HepG2 (cell line): ENCODE measurements around the gene UBL4B. TPM values are rescaled to one million over a fixed set of nuclear protein-coding genes. Genes with fewer than 3 reads are reported as not detected.

Source experiments
- ATAC-seq: fragments of 200-7000 bp; cut with Tn5 transposase; 3 replicates; pipeline ENCODE4 v1.9.1; 2020; ENCODE audit warnings: mild to moderate bottlenecking, moderate library complexity
- BruUV-seq: library from RNA; stranded (reverse); fragments of 400-500 nt; replicated peaks from 2 replicates; lab custom pipeline; 2021; lab: Mats Ljungman, UMichigan
- CTCF ChIA-PET: fragments of 300-600 bp; formaldehyde crosslinking; extraction: SDS; loops from one replicate; lab custom pipeline; 2021; ENCODE audit warnings: low total read pairs, inconsistent platforms, low intra/inter-chr PET ratio; lab: Yijun Ruan, JAX
- POLR2A ChIA-PET: fragments of 350-600 bp; sonication (Branson Sonifier 250); formaldehyde crosslinking; loops from one replicate; lab custom pipeline; 2020; ENCODE audit warnings: antibody characterized with exemption, inconsistent platforms; lab: Yijun Ruan, JAX
- DNase-seq: peaks from one replicate; pipeline ENCODE4 v3.0.0-alpha.2; 2015; ENCODE audit warnings: low spot score
- FAIRE-seq: peaks from 3 replicates; lab custom pipeline; 2011; peaks lifted over from hg19 to GRCh38; lab: Jason Lieb, UNC
- H2AFZ ChIP-seq: one replicate; pipeline ENCODE4 v1.6.1; 2011; ENCODE audit warnings: low read length, inconsistent platforms
- H3K27ac ChIP-seq: fragments of 300-600 bp; 3 replicates; pipeline ENCODE4 v1.8.0; 2011; ENCODE audit warnings: mixed run types, mild to moderate bottlenecking, mixed read lengths, low read length, inconsistent platforms; ENCODE audit not compliant: insufficient read depth; ENCODE audit errors: extremely low read length
- H3K27me3 ChIP-seq, 2 experiments: fragments of 200-600 bp in 1 of 2; 2 replicates in 1 of 2; 3 replicates in 1 of 2; pipeline versions ENCODE4 v1.6.0 to v1.8.0; 2011; ENCODE audit warnings: low read length in 2 of 2, mild to moderate bottlenecking in 2 of 2, moderate library complexity in 2 of 2, inconsistent platforms in 1 of 2; ENCODE audit not compliant: insufficient read depth in 2 of 2, control insufficient read depth in 1 of 2
- H3K36me3 ChIP-seq, 2 experiments: fragments of 200-600 bp in 1 of 2; replicated peaks in 1 of 2; 2 replicates in 1 of 2; 3 replicates in 1 of 2; pipeline versions ENCODE4 v1.5.1 to v1.8.0; 2011; ENCODE audit warnings: low read length in 2 of 2, inconsistent platforms in 1 of 2; ENCODE audit not compliant: insufficient read depth in 2 of 2, control insufficient read depth in 1 of 2
- H3K4me1 ChIP-seq: 2 replicates; pipeline ENCODE4 v1.5.1; 2012; ENCODE audit warnings: low read length, inconsistent platforms; ENCODE audit not compliant: insufficient read depth
- H3K4me2 ChIP-seq: 2 replicates; pipeline ENCODE4 v1.6.0; 2011; ENCODE audit warnings: low read depth, low read length, inconsistent platforms
- H3K4me3 ChIP-seq, 3 experiments: fragments of 200-600 bp in 1 of 3; sonication (generic), shearing (Covaris generic) in 1 of 3; replicated peaks in 1 of 3; 2 replicates each; pipeline ENCODE4 v1.5.1; 2011 to 2016; ENCODE audit warnings: low read length in 3 of 3, inconsistent platforms in 2 of 3, low read depth in 2 of 3, mild to moderate bottlenecking in 2 of 3, control low read depth in 1 of 3, mixed read lengths in 1 of 3; ENCODE audit not compliant: insufficient read depth in 1 of 3
- H3K79me2 ChIP-seq: one replicate; pipeline ENCODE4 v1.6.1; 2011; ENCODE audit warnings: low read length, inconsistent platforms; ENCODE audit not compliant: insufficient read depth
- H3K9ac ChIP-seq: 2 replicates; pipeline ENCODE4 v1.6.0; 2011; ENCODE audit warnings: mild to moderate bottlenecking, low read depth, low read length, inconsistent platforms; ENCODE audit not compliant: insufficient read depth
- H3K9me3 ChIP-seq: 2 replicates; pipeline ENCODE4 v1.5.1; 2012; ENCODE audit warnings: mild to moderate bottlenecking, low read length
- H4K20me1 ChIP-seq: 2 replicates; pipeline ENCODE4 v1.6.0; 2011; ENCODE audit warnings: inconsistent platforms, mild to moderate bottlenecking, low read length, moderate library complexity; ENCODE audit not compliant: insufficient read depth
- CC2D1A ChIP-seq: sonication (generic); formaldehyde crosslinking; IDR thresholded peaks from 2 replicates; pipeline ENCODE4 v1.8.1; 2023; ENCODE audit warnings: mild to moderate bottlenecking, missing genetic modification reagents
- HNRNPH1 ChIP-seq: fragments of 200-400 bp; formaldehyde crosslinking; optimal IDR thresholded peaks from 2 replicates; pipeline ENCODE3; 2017; ENCODE audit warnings: mild to moderate bottlenecking, low read depth, low read length
- MED13 ChIP-seq: sonication (generic); formaldehyde crosslinking; IDR thresholded peaks from 2 replicates; pipeline ENCODE4 v1.5.0; 2020; ENCODE audit warnings: missing genetic modification reagents
- MIER2 ChIP-seq: IDR thresholded peaks from 2 replicates; pipeline ENCODE4 v1.6.1; 2016; ENCODE audit warnings: missing biosample characterization, missing genetic modification reagents
- SIX4 ChIP-seq: sonication (generic); formaldehyde crosslinking; IDR thresholded peaks from 2 replicates; pipeline ENCODE4 v1.4.0; 2020; ENCODE audit warnings: missing genetic modification reagents
- ZBTB20 ChIP-seq: sonication (generic); formaldehyde crosslinking; IDR thresholded peaks from 2 replicates; pipeline ENCODE4 v1.8.1; 2023; ENCODE audit warnings: missing genetic modification reagents, low read depth, mild to moderate bottlenecking, borderline replicate concordance
- ZNF124 ChIP-seq: sonication (generic); formaldehyde crosslinking; IDR thresholded peaks from 2 replicates; pipeline ENCODE4 v1.4.0; 2020; ENCODE audit warnings: missing genetic modification reagents
- ZNF326 ChIP-seq: sonication (generic); formaldehyde crosslinking; IDR thresholded peaks from 2 replicates; pipeline ENCODE4 v1.4.0; 2020; ENCODE audit warnings: missing genetic modification reagents, borderline replicate concordance
- ZNF460 ChIP-seq: sonication (generic); formaldehyde crosslinking; IDR thresholded peaks from 2 replicates; pipeline ENCODE4 v1.5.1; 2020; ENCODE audit warnings: missing genetic modification reagents, mild to moderate bottlenecking, borderline replicate concordance
- ZNF746 ChIP-seq: sonication (generic); formaldehyde crosslinking; IDR thresholded peaks from 2 replicates; pipeline ENCODE4 v1.8.0; 2022; ENCODE audit warnings: mild to moderate bottlenecking, missing genetic modification reagents
- ZZZ3 ChIP-seq: sonication (generic); formaldehyde crosslinking; IDR thresholded peaks from 2 replicates; pipeline ENCODE4 v1.4.0; 2020; ENCODE audit warnings: missing genetic modification reagents, mild to moderate bottlenecking, borderline replicate concordance
- WGBS: methylation state at CpG from one replicate; pipeline ENCODE4 v1.1.6; 2017; ENCODE audit warnings: low lambda C conversion rate; 5-methylcytosine and 5-hydroxymethylcytosine counted together
- in situ Hi-C: cut with HindIII; loops from 2 replicates; pipeline ENCODE4 v1.10.0; 2017; ENCODE audit warnings: low pct_unique_long_range_greater_than_20kb; ENCODE audit not compliant: extremely low pct_ligation_motif_present
- intact Hi-C: fragments of 100-400 bp; cut with micrococcal nuclease; formaldehyde crosslinking; loops from one replicate; pipeline ENCODE4 v1.10.0; 2022; ENCODE audit not compliant: unreplicated experiment
- polyA plus RNA-seq, 8 experiments: library from polyadenylated mRNA; depleted of rRNA in 3 of 8; stranded (reverse) in 7 of 8; unstranded in 1 of 8; fragments of >200 nt; fragmentation: Illumina TruSeq in 4 of 8; extraction: Trizol in 4 of 8; gene quantifications; 2 replicates each; pipeline versions ENCODE4 v1.2.1 to v1.2.3, GENCODE V29; 2011 to 2016; ENCODE audit warnings: low read depth in 4 of 8, missing spikeins in 1 of 8, mixed read lengths in 1 of 8; ENCODE audit not compliant: insufficient read depth in 1 of 8
- total RNA-seq, 5 experiments: library from RNA; depleted of rRNA; stranded (reverse); fragments of >200 nt; fragmentation: Illumina TruSeq; extraction: Trizol; gene quantifications; 2 replicates each; pipeline ENCODE4 v1.2.3, GENCODE V29; 2016; ENCODE audit warnings: low read depth in 1 of 5
- TF ChIP-seq, protein P1 (sequence below): sonication (generic); formaldehyde crosslinking; IDR thresholded peaks from 2 replicates; pipeline ENCODE4 v1.4.0; 2020; ENCODE audit warnings: missing genetic modification reagents, mild to moderate bottlenecking, borderline replicate concordance
- TF ChIP-seq, protein P2 (sequence below): sonication (generic); formaldehyde crosslinking; IDR thresholded peaks from 2 replicates; pipeline ENCODE4 v1.8.1; 2023; ENCODE audit warnings: mild to moderate bottlenecking, missing genetic modification reagents
- TF ChIP-seq, protein P3 (sequence below): sonication (generic); formaldehyde crosslinking; IDR thresholded peaks from 2 replicates; pipeline ENCODE4 v1.4.0; 2020; ENCODE audit warnings: missing genetic modification reagents, borderline replicate concordance
- TF ChIP-seq, protein P4 (sequence below): sonication (generic); formaldehyde crosslinking; IDR thresholded peaks from 2 replicates; pipeline ENCODE4 v1.5.1; 2020; ENCODE audit warnings: missing genetic modification reagents, mild to moderate bottlenecking, borderline replicate concordance

Gene UBL4B
- total and polyA plus RNA-seq, 2 of the 13 experiments (the other 11 are each of a cell fraction or from before 2014, with no cell fraction given) = not detected

DNA sequence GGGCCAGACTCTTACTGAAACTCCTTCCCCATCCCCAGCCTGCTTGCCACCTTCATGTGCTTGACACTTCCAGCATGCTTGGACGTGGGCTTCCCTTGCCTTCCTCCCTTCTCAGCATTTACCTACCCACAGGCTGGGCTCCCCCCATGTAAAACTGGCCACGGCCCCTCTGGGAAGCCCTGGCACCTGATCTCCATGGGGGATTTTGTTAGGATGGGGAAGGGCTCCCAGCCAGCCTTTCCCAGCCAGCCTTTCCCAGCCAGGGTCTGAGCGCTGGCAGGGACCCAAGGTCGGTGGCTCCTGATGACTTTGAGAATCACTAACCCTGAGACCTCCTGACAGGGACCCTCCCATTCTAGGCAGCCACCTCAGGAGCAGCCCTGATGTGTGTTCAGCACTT lies 48.5 kb upstream of the UBL4B start:
- BruUV-seq = no TSS peak
- Histone ChIP-seq H3K79me2 (no peaks in the 10 kb centered on the region), H3K27ac (no peak overlapping the region), H2AFZ (no peak overlapping the region), H4K20me1 (no peaks in the 10 kb centered on the region), H3K36me3 (peaks cover 0 to 1% of the 10 kb centered on the region in 2 experiments; a peak in 1 of 5 replicates), H3K4me2 (no peak overlapping the region), H3K9me3 (no peaks in the 10 kb centered on the region), H3K4me1 (peaks cover 9% of the 10 kb centered on the region), H3K9ac (no peak overlapping the region), H3K4me3 (no peak overlapping the region), H3K27me3 (no peaks in the 10 kb centered on the region; a peak in 2 of 5 replicates)
- FAIRE-seq = no peak
- CTCF ChIA-PET = no interaction called here
- 35% methylated on average over 3 of the region's 4 CpGs for WGBS
- in situ Hi-C loops = no loop called here
- intact Hi-C loops = no loop called here
- POLR2A ChIA-PET = interaction anchor here (1.5 kb wide), 1 partner anchor 14 kb away, joined by 3 read pairs; no protein-coding TSS in a partner anchor
- no peak for ATAC-seq
- DNase-seq = no peak
- TF ChIP-seq ZNF460 (CRISPR knock-in tag) = no peak
- TF ChIP-seq ZNF746 (CRISPR knock-in tag) = no peak
- TF ChIP-seq ZNF326 = no peak
- TF ChIP-seq, protein P1, sequence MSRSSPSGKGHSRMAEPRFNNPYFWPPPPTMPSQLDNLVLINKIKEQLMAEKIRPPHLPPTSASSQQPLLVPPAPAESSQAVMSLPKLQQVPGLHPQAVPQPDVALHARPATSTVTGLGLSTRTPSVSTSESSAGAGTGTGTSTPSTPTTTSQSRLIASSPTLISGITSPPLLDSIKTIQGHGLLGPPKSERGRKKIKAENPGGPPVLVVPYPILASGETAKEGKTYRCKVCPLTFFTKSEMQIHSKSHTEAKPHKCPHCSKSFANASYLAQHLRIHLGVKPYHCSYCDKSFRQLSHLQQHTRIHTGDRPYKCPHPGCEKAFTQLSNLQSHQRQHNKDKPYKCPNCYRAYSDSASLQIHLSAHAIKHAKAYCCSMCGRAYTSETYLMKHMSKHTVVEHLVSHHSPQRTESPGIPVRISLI (CRISPR knock-in tag) = no peak
- TF ChIP-seq, protein P2, sequence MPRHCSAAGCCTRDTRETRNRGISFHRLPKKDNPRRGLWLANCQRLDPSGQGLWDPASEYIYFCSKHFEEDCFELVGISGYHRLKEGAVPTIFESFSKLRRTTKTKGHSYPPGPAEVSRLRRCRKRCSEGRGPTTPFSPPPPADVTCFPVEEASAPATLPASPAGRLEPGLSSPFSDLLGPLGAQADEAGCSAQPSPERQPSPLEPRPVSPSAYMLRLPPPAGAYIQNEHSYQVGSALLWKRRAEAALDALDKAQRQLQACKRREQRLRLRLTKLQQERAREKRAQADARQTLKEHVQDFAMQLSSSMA (CRISPR knock-in tag) = no peak
- TF ChIP-seq ZZZ3 (CRISPR knock-in tag) = no peak
- TF ChIP-seq SIX4 (CRISPR knock-in tag) = no peak
- TF ChIP-seq MIER2 (CRISPR knock-in tag) = no peak
- TF ChIP-seq, protein P3, sequence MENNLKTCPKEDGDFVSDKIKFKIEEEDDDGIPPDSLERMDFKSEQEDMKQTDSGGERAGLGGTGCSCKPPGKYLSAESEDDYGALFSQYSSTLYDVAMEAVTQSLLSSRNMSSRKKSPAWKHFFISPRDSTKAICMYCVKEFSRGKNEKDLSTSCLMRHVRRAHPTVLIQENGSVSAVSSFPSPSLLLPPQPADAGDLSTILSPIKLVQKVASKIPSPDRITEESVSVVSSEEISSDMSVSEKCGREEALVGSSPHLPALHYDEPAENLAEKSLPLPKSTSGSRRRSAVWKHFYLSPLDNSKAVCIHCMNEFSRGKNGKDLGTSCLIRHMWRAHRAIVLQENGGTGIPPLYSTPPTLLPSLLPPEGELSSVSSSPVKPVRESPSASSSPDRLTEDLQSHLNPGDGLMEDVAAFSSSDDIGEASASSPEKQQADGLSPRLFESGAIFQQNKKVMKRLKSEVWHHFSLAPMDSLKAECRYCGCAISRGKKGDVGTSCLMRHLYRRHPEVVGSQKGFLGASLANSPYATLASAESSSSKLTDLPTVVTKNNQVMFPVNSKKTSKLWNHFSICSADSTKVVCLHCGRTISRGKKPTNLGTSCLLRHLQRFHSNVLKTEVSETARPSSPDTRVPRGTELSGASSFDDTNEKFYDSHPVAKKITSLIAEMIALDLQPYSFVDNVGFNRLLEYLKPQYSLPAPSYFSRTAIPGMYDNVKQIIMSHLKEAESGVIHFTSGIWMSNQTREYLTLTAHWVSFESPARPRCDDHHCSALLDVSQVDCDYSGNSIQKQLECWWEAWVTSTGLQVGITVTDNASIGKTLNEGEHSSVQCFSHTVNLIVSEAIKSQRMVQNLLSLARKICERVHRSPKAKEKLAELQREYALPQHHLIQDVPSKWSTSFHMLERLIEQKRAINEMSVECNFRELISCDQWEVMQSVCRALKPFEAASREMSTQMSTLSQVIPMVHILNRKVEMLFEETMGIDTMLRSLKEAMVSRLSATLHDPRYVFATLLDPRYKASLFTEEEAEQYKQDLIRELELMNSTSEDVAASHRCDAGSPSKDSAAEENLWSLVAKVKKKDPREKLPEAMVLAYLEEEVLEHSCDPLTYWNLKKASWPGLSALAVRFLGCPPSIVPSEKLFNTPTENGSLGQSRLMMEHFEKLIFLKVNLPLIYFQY = no peak
- no peak for TF ChIP-seq MED13
- TF ChIP-seq, protein P4, sequence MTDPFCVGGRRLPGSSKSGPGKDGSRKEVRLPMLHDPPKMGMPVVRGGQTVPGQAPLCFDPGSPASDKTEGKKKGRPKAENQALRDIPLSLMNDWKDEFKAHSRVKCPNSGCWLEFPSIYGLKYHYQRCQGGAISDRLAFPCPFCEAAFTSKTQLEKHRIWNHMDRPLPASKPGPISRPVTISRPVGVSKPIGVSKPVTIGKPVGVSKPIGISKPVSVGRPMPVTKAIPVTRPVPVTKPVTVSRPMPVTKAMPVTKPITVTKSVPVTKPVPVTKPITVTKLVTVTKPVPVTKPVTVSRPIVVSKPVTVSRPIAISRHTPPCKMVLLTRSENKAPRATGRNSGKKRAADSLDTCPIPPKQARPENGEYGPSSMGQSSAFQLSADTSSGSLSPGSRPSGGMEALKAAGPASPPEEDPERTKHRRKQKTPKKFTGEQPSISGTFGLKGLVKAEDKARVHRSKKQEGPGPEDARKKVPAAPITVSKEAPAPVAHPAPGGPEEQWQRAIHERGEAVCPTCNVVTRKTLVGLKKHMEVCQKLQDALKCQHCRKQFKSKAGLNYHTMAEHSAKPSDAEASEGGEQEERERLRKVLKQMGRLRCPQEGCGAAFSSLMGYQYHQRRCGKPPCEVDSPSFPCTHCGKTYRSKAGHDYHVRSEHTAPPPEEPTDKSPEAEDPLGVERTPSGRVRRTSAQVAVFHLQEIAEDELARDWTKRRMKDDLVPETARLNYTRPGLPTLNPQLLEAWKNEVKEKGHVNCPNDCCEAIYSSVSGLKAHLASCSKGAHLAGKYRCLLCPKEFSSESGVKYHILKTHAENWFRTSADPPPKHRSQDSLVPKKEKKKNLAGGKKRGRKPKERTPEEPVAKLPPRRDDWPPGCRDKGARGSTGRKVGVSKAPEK = no peak
- TF ChIP-seq CC2D1A (CRISPR knock-in tag) = no peak
- no peak for TF ChIP-seq HNRNPH1
- no peak for TF ChIP-seq ZNF124
- TF ChIP-seq ZBTB20 (CRISPR knock-in tag) = no peak
